Activated CD4-positive, alpha-beta T cell treated with anti-CD3 and anti-CD28 coated beads, Interleukin-2, amount 10 ng/mL, durations not matched to agents 24 days and 14 days (primary cell): ENCODE measurements around the gene MAN1B1. TPM values are rescaled to one million over a fixed set of nuclear protein-coding genes. Genes with fewer than 3 reads are reported as not detected.

Source experiments
- DNase-seq: peaks from one replicate; pipeline ENCODE4 v3.0.0; 2022
- H3K27ac Mint-ChIP-seq: one replicate; pipeline ENCODE4 v1.8.0; 2022; ENCODE audit warnings: mild to moderate bottlenecking, mixed read lengths
- H3K27me3 Mint-ChIP-seq: one replicate; pipeline ENCODE4 v1.8.0; 2022; ENCODE audit warnings: mixed read lengths
- H3K36me3 Mint-ChIP-seq: one replicate; pipeline ENCODE4 v1.8.0; 2022; ENCODE audit warnings: low read depth, mild to moderate bottlenecking, mixed read lengths
- H3K4me1 Mint-ChIP-seq: one replicate; pipeline ENCODE4 v1.8.0; 2021; ENCODE audit warnings: mixed read lengths
- H3K4me3 Mint-ChIP-seq: one replicate; pipeline ENCODE4 v1.8.0; 2022; ENCODE audit warnings: mild to moderate bottlenecking, moderate library complexity, mixed read lengths
- H3K9me3 Mint-ChIP-seq: one replicate; pipeline ENCODE4 v1.8.0; 2021; ENCODE audit warnings: mixed read lengths
- intact Hi-C: fragments of 100-400 bp; cut with micrococcal nuclease; formaldehyde crosslinking; loops from one replicate; pipeline ENCODE4 v1.15.1; 2023
- total RNA-seq: library from RNA; stranded (reverse); gene quantifications from 2 replicates; pipeline ENCODE4 v1.2.3, GENCODE V29; 2022

MAN1B1 gene
- total RNA-seq, 1 donor from 2014 or later: 50.1 TPM

- Mint-ChIP-seq H3K4me1 (peaks cover 7% of the 10 kb centered on the region), H3K27me3 (peaks cover 31% of the 10 kb centered on the region), H3K36me3 (no peaks in the 10 kb centered on the region), H3K9me3 (no peaks in the 10 kb centered on the region), H3K27ac (peak within 1 kb of the TSS; percentile 15), H3K4me3 (peak within 1 kb of the TSS; percentile 78)
- intact Hi-C loops: loop anchor here (1.0 to 10.0 kb wide), 4 partner anchors 21 to 199 kb away; partner anchors contain the start of genes LRRC26, PHPT1 and TMEM210
- peak; percentile 95 for DNase-seq
Observed at GRCh38 chr9:137046088-137046787, 40.5 kb upstream of the MAN1B1 start, which contains the start of gene NPDC1. Gene NPDC1, minus strand, starts transcription at chr9:137046177. Its CDS starts 188 bp downstream, at chr9:137045989.

- no peaks in the 10 kb centered on the region for H3K9me3 Mint-ChIP-seq
- H3K4me3 Mint-ChIP-seq: no peak overlapping the region
- DNase-seq: no peak
- H3K27me3 Mint-ChIP-seq: peaks cover 40% of the 10 kb centered on the region
- intact Hi-C loops: loop anchor here (5.0 to 10.0 kb wide), 3 partner anchors 78 to 202 kb away; partner anchors contain the start of genes LRRC26, PHPT1 and TMEM210
- no peaks in the 10 kb centered on the region for H3K36me3 Mint-ChIP-seq
- H3K4me1 Mint-ChIP-seq: peaks cover 7% of the 10 kb centered on the region
- H3K27ac Mint-ChIP-seq: no peak overlapping the region
Observed at GRCh38 chr9:137048655-137049543, 37.9 kb upstream of the MAN1B1 start.

- intact Hi-C loops: loop anchor here (5.0 to 10.0 kb wide), 3 partner anchors 78 to 202 kb away; partner anchors contain the start of genes LRRC26, PHPT1 and TMEM210
- DNase-seq: peak; percentile 88
- H3K4me3 Mint-ChIP-seq: no peak overlapping the region
- H3K27me3 Mint-ChIP-seq: peaks cover 38% of the 10 kb centered on the region
- peaks cover 5% of the 10 kb centered on the region for H3K4me1 Mint-ChIP-seq
- H3K36me3 Mint-ChIP-seq: no peaks in the 10 kb centered on the region
- no peaks in the 10 kb centered on the region for H3K9me3 Mint-ChIP-seq
- peak overlapping the region; percentile 34 for H3K27ac Mint-ChIP-seq
Observed at GRCh38 chr9:137049544-137050449, 37.0 kb upstream of the MAN1B1 start.

GRCh38 chr9:137050570-137050969, 36.2 kb upstream of the MAN1B1 start:
- intact Hi-C loops: no loop called here
- Mint-ChIP-seq H3K4me1 (peaks cover 1% of the 10 kb centered on the region), H3K27ac (no peak overlapping the region), H3K4me3 (no peak overlapping the region), H3K36me3 (no peaks in the 10 kb centered on the region), H3K9me3 (no peaks in the 10 kb centered on the region), H3K27me3 (peaks cover 34% of the 10 kb centered on the region)
- DNase-seq: no peak

- no peak overlapping the region for H3K4me3 Mint-ChIP-seq
- no peaks in the 10 kb centered on the region for H3K9me3 Mint-ChIP-seq
- H3K27ac Mint-ChIP-seq: no peak overlapping the region
- no peak for DNase-seq
- H3K36me3 Mint-ChIP-seq: no peaks in the 10 kb centered on the region
- intact Hi-C loops: no loop called here
- peaks cover 1% of the 10 kb centered on the region for H3K4me1 Mint-ChIP-seq
- peaks cover 34% of the 10 kb centered on the region for H3K27me3 Mint-ChIP-seq
Observed at GRCh38 chr9:137051145-137051724, 35.5 kb upstream of the MAN1B1 start.

- H3K27ac Mint-ChIP-seq: no peak overlapping the region
- intact Hi-C loops: no loop called here
- H3K36me3 Mint-ChIP-seq: no peaks in the 10 kb centered on the region
- no peak overlapping the region for H3K4me3 Mint-ChIP-seq
- peaks cover 1% of the 10 kb centered on the region for H3K4me1 Mint-ChIP-seq
- DNase-seq: no peak
- no peaks in the 10 kb centered on the region for H3K9me3 Mint-ChIP-seq
- H3K27me3 Mint-ChIP-seq: peaks cover 34% of the 10 kb centered on the region
Observed at GRCh38 chr9:137052293-137052692, 34.5 kb upstream of the MAN1B1 start.

- intact Hi-C loops: no loop called here
- H3K27ac Mint-ChIP-seq: no peak overlapping the region
- peaks cover 1% of the 10 kb centered on the region for H3K4me1 Mint-ChIP-seq
- H3K27me3 Mint-ChIP-seq: peaks cover 25% of the 10 kb centered on the region
- no peak for DNase-seq
- H3K9me3 Mint-ChIP-seq: no peaks in the 10 kb centered on the region
- no peak overlapping the region for H3K4me3 Mint-ChIP-seq
- no peaks in the 10 kb centered on the region for H3K36me3 Mint-ChIP-seq
Observed at GRCh38 chr9:137052998-137053943, 33.5 kb upstream of the MAN1B1 start.

GRCh38 chr9:137053944-137054931, 32.5 kb upstream of the MAN1B1 start, which contains the start of gene ENTPD2:
Gene ENTPD2, minus strand, starts transcription at chr9:137054061. Its CDS starts 64 bp downstream, at chr9:137053997.
- Mint-ChIP-seq H3K27me3 (peaks cover 25% of the 10 kb centered on the region), H3K4me3 (no peak within 1 kb of the TSS), H3K9me3 (no peaks in the 10 kb centered on the region), H3K4me1 (peaks cover 1% of the 10 kb centered on the region), H3K36me3 (no peaks in the 10 kb centered on the region), H3K27ac (no peak within 1 kb of the TSS)
- peak; percentile 84 for DNase-seq
- intact Hi-C loops: no loop called here

GRCh38 chr9:137054932-137055384, 31.8 kb upstream of the MAN1B1 start:
- intact Hi-C loops: no loop called here

GRCh38 chr9:137055385-137056364, 31.1 kb upstream of the MAN1B1 start:
- H3K4me3 Mint-ChIP-seq: no peak overlapping the region
- no peaks in the 10 kb centered on the region for H3K4me1 Mint-ChIP-seq
- H3K9me3 Mint-ChIP-seq: no peaks in the 10 kb centered on the region
- H3K27ac Mint-ChIP-seq: no peak overlapping the region
- H3K36me3 Mint-ChIP-seq: no peaks in the 10 kb centered on the region
- H3K27me3 Mint-ChIP-seq: peaks cover 13% of the 10 kb centered on the region
- DNase-seq: no peak
- intact Hi-C loops: no loop called here

More at GRCh38 chr9:137054932-137055384, 31.8 kb upstream of the MAN1B1 start:
- no peak for DNase-seq
- Mint-ChIP-seq H3K4me1 (no peaks in the 10 kb centered on the region), H3K9me3 (no peaks in the 10 kb centered on the region), H3K4me3 (no peak overlapping the region), H3K27ac (no peak overlapping the region), H3K27me3 (peaks cover 19% of the 10 kb centered on the region), H3K36me3 (no peaks in the 10 kb centered on the region)
